Testis (tissue), 3 donors: ENCODE data around the gene CYP3A7. TPM values are rescaled to one million over a fixed set of nuclear protein-coding genes. Genes with fewer than 3 reads are reported as not detected.
"Not testable (repeated sequence)": the region's sequence is repeated elsewhere in the genome, so short reads cannot be mapped to it uniquely, and the experiment has no call there.

Source experiments
- DNase-seq: peaks from one replicate; pipeline ENCODE4 v3.0.0-alpha.2; 2019
- H3K27ac ChIP-seq, 2 donors: fragments of 200-600 bp; sonication (generic); one replicate each; pipeline ENCODE4 v1.5.1; 2019
- H3K27me3 ChIP-seq: fragments of 200-600 bp; sonication (generic); one replicate; pipeline ENCODE4 v1.5.1; 2019
- H3K36me3 ChIP-seq: fragments of 200-600 bp; sonication (generic); one replicate; pipeline ENCODE4 v1.5.1; 2017; ENCODE audit warnings: low read depth; ENCODE audit errors: missing control alignments
- H3K4me1 ChIP-seq: fragments of 200-600 bp; sonication (generic); one replicate; pipeline ENCODE4 v1.5.1; 2019
- H3K4me3 ChIP-seq, 2 donors: fragments of 200-600 bp; sonication (generic); one replicate each; pipeline ENCODE4 v1.5.1; 2017 to 2019
- H3K9me3 ChIP-seq: fragments of 200-600 bp; sonication (generic); one replicate; pipeline ENCODE4 v1.5.1; 2017
- CTCF ChIP-seq, 3 experiments: fragments of 450-650 bp in 2 of 3; fragments of 200-600 bp in 1 of 3; sonication (generic) in 1 of 3; IDR thresholded peaks; one replicate each; pipeline ENCODE4 v1.5.1; 2016 to 2019; ENCODE audit warnings: antibody characterized with exemption in 3 of 3, mild to moderate bottlenecking in 2 of 3, moderate library complexity in 1 of 3
- POLR2A ChIP-seq: fragments of 450-650 bp; IDR thresholded peaks from one replicate; pipeline ENCODE4 v1.6.1; 2017; ENCODE audit warnings: antibody characterized with exemption, mild to moderate bottlenecking, moderate library complexity
- WGBS, 2 donors: methylation state at CpG; one replicate each; pipeline ENCODE4 v1.1.5; 2018; 5-methylcytosine and 5-hydroxymethylcytosine counted together
- intact Hi-C: fragments of 100-400 bp; cut with DNase I; formaldehyde crosslinking; loops from one replicate; pipeline ENCODE4 v1.15.1; 2023; ENCODE audit warnings: low total_unique reads
- polyA plus RNA-seq: library from polyadenylated mRNA; stranded (reverse); fragments of 350-450 nt; fragmentation: Illumina TruSeq; extraction: RNeasy Lipid Tissue Mini Kit (QIAGEN cat#74804); gene quantifications from one replicate; pipeline ENCODE4 v1.2.3, GENCODE V29; 2014; ENCODE audit warnings: low read depth, low replicate concordance; ENCODE audit not compliant: insufficient read depth
- total RNA-seq, 2 donors: library from RNA; depleted of rRNA; stranded (reverse); fragments of >200 nt; gene quantifications; one replicate each; pipeline ENCODE4 v1.2.3, GENCODE V29; 2016

Gene CYP3A7
- total and polyA plus RNA-seq, 3 donors from 2014 or later: not detected

- H3K36me3 ChIP-seq, H3K27ac ChIP-seq, intact Hi-C loops, H3K4me3 ChIP-seq, DNase-seq, H3K4me1 ChIP-seq, H3K9me3 ChIP-seq, H3K27me3 ChIP-seq: not testable (repeated sequence)
- WGBS, 2 donors: 84 to 91% methylated on average over 13 to 14 of the region's 14 CpGs
These were observed 49.0 kb downstream of the CYP3A7 start for GRCh38 chr7:99685871-99686608.

- intact Hi-C loops: no loop called here
- no peak for DNase-seq
- H3K9me3 ChIP-seq: no peaks in the 10 kb centered on the region
- no peak for TF ChIP-seq POLR2A
- no peak for TF ChIP-seq CTCF (IDR thresholded peaks at IDR 0.05)
- no peaks in the 10 kb centered on the region for H3K27me3 ChIP-seq
- no peak overlapping the region for H3K4me3 ChIP-seq
- H3K27ac ChIP-seq: no peak overlapping the region
- WGBS, 2 donors: 90 to 92% methylated on average over 9 of the region's 9 CpGs
- H3K36me3 ChIP-seq: no peaks in the 10 kb centered on the region
- H3K4me1 ChIP-seq: no peaks in the 10 kb centered on the region
These were observed 49.8 kb downstream of the CYP3A7 start for GRCh38 chr7:99685129-99685758.

- H3K4me3 ChIP-seq: no peak within 1 kb of the TSS
- intact Hi-C loops: no loop called here
- WGBS, 2 donors: 72 to 78% methylated on average over 10 of the region's 10 CpGs
- TF ChIP-seq CTCF (IDR thresholded peaks at IDR 0.05) (no peak), POLR2A (no peak)
- no peaks in the 10 kb centered on the region for H3K27me3 ChIP-seq
- H3K4me1 ChIP-seq: no peaks in the 10 kb centered on the region
- H3K36me3 ChIP-seq: no peaks in the 10 kb centered on the region
- no peak within 1 kb of the TSS for H3K27ac ChIP-seq
- no peak for DNase-seq
- H3K9me3 ChIP-seq: no peaks in the 10 kb centered on the region
These were observed 55.4 kb downstream of the CYP3A7 start, which contains the start of gene CYP3A5 for GRCh38 chr7:99679400-99680191. CYP3A5 (minus strand) TSS chr7:99679996; CDS start chr7:99679896, 100 bp downstream.

- H3K36me3 ChIP-seq: no peaks in the 10 kb centered on the region
- H3K27ac ChIP-seq: no peak overlapping the region
- TF ChIP-seq CTCF (IDR thresholded peaks at IDR 0.05) (no peak), POLR2A (no peak)
- intact Hi-C loops: no loop called here
- 47 to 51% methylated on average over 4 of the region's 4 CpGs for WGBS, 2 donors
- no peaks in the 10 kb centered on the region for H3K9me3 ChIP-seq
- no peaks in the 10 kb centered on the region for H3K27me3 ChIP-seq
- no peak overlapping the region for H3K4me3 ChIP-seq
- no peaks in the 10 kb centered on the region for H3K4me1 ChIP-seq
- no peak for DNase-seq
These were observed 56.0 kb downstream of the CYP3A7 start for GRCh38 chr7:99679032-99679399.

- H3K27me3 ChIP-seq: no peaks in the 10 kb centered on the region
- no peaks in the 10 kb centered on the region for H3K9me3 ChIP-seq
- H3K27ac ChIP-seq: no peak overlapping the region
- H3K4me1 ChIP-seq: no peaks in the 10 kb centered on the region
- no peaks in the 10 kb centered on the region for H3K36me3 ChIP-seq
- H3K4me3 ChIP-seq: no peak overlapping the region
- 94 to 95% methylated on average over 2 of the region's 2 CpGs for WGBS, 2 donors
- no peak for DNase-seq
- TF ChIP-seq POLR2A: no peak
- no peak for TF ChIP-seq CTCF (IDR thresholded peaks at IDR 0.05)
- intact Hi-C loops: no loop called here
These were observed 57.3 kb downstream of the CYP3A7 start for GRCh38 chr7:99677648-99678045.
